ENCODE measurements around the gene TAGLN2.
"Not testable (repeated sequence)": the region's sequence is repeated elsewhere in the genome, so short reads cannot be mapped to it uniquely, and the experiment has no call there.

Gene TAGLN2

DNA sequence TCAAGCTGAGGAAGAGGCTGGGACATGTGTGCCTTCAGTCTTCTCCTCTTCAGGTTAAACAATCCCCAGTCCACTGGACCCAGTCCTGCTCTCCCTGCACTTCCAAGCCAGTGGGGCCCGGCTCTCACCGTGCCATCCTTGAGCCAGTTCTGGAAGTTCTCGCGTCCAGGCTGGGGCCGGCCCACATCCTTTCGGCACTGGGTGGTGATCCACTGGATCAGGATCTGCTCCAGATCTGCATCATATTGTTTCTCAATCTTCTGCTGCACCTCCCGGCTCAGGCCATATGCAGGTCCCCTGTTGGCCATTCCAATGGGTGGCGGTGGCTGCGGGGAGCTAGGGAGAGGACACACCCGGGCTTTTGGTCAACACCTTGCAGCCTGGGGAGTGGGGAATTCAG lies 5.1 kb downstream of the TAGLN2 start:
- DNase-seq = no peak

DNA sequence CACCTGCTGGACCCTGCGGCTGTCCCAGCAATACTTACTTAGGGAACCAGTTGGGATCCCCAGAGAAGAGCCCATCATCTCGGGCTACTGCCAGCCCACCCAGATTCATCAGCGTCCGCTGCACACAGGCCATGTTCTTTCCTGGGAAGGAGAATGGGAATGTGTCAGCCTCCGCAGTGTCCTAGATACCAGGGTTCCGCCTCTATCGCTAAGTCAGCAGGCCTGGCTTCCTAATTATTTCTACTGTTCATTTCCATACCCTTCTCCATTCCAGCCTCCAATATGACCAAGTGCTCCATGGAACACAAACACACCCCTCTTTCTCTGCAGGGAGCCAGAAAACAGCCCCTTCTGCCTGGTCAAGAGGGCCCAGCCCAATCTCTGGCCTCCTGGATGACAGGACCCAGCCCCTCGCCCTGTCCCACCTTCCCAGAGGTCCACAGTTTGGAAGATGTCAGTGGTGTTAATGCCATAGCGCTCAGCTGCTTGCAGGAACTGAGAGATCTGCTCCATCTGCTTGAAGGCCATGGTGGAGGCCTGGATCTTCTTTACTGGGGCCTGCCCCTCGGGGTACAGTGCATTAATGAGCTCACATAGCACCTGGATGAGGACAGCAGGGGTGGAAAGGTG lies 6.0 kb downstream of the TAGLN2 start:
- DNase-seq = no peak

DNA sequence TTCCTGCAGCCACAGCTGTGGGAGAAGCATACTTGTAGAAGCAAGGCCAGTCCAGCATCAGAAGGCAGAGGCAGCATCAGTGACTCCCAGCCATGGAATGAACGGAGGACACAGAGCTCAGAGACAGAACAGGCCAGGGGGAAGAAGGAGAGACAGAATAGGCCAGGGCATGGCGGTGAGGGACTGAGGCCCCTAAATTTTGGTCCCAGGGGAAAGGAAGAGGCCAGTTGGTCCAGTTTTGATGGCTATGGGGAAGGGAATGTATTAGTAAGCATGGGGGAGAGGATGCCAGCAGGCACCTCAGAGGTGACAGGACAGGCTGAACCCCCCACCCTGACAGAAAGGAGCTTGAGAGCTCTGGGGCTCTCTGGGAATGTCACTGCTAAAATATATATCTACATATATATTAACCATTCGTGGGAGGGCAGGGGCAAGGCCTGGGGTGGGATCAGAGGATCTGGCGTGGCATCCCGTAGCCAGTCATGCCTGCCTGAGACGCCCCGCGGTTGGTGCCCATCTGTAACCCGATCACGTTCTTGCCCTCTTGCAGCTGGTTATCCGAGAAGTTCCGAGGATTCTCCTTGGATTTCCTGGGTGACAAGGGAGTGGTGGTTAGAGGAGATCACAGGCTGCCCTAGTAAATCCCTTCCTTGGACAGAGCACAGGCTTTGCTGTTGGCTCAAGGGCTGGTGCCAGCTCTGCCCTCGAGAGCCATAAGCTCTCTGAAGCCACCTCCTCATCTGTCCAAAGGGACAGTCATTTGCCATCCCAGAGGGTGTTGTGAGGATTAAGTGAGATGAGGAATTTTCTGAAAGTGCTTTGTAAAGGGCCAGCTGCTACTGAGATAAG lies 6.7 kb downstream of the TAGLN2 start:
- no peak for DNase-seq

DNA sequence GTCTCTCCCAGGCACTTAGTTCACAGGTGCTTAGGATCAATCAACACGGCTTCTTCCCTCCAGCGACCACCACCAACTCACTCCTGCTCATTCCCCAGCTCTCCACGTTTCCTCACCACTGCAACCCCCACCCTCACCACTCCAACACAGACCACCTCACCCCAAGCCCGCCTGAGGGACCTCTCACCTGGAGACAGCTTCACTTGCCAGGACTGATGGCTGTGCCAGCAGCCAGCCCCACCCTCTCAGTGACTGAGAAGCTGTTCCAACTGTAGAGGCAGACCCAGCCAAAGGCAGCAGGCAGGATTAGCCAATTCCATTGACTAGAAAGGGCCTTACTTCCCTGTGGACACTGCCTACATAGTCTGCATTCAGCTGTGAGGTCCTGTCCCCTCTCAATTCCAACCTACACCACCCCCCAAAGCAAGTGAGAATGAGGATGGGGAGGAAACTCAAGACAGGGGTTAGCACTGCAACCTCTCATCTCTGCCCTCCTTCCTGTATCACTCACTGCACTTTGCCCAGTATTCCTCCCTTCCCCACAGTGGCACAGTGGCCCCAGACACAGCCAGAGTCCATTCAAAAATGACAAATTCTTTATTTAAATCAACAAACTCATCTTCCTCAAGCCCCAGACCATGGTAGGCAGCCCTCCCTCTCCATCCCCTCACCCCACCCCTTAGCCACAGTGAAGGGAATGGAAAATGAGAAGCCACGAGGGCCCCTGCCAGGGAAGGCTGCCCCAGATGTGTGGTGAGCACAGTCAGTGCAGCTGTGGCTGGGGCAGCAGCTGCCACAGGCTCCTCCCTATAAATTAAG lies 7.6 kb downstream of the TAGLN2 start:
- DNase-seq = peak; percentile 75

DNA sequence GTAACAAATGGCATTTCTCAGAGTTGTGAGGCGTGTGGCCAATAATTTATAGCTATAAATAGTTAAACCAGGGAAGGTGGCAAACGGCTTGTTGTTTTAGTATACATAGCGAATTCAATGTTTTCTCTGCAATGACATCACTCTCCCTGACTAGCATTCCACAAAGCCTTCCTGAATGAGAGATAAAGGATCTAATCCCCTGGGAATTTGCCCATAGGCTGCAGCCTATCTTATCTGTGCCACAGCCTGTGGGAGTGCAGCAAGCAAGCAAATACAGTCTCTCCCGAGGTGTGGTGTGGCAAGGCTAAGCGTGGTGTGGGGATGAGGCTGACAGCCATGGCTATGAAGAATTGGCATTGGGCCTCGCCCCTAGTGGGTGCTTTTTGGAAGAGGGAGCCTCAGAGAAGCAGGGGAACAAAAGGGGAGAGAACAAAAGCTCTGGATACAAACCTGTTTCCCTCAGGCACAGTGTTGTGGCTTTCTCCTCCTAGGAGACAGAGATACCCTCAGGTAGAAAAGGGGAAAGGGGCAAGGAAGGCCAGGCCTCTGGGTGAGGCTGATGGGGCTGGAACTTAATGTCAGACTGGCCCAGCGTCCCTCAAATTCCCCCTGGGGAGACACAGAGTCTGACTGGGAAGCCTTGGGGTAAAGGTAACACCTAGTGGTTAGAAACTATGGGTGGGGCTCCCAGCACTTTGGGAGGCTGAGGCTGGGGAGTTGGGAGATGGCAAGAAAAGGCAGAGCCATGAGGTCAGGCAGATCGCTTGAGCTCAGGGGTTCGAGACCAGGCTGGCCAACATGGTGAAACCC lies 8.9 kb downstream of the TAGLN2 start:
- DNase-seq = peak; percentile 21

DNA sequence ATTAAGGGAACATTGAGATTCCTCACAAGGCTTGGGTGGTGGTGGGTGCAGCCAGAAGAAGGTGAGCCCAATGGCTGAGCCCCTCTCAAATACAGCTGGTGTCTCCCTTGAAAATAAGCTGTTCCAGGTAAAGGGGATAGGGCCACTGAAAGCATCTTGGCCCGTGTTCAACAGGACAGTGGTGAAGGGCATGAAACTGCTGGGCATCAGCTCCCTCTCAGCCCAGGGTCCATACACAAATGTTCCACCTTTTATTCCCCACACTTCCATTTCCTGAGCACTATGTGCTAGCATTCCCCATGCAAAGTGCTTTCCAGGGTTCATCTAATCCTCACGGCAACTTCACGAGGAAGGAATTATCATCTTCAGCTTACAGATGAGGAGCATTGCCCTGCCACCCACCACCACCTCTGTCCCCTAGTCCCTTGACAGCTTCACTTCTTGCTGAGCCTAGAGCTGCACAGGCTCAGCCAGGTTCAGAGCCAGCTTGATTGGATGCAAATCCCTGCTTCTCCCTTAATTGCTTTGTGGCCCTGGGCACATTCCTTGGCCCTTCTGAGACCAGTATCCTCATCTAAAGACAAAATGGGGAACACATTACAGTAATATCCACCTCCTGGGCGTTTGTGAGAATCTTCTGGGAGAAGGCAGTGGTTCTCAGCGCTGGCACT lies 9.6 kb downstream of the TAGLN2 start:
- DNase-seq = no peak

DNA sequence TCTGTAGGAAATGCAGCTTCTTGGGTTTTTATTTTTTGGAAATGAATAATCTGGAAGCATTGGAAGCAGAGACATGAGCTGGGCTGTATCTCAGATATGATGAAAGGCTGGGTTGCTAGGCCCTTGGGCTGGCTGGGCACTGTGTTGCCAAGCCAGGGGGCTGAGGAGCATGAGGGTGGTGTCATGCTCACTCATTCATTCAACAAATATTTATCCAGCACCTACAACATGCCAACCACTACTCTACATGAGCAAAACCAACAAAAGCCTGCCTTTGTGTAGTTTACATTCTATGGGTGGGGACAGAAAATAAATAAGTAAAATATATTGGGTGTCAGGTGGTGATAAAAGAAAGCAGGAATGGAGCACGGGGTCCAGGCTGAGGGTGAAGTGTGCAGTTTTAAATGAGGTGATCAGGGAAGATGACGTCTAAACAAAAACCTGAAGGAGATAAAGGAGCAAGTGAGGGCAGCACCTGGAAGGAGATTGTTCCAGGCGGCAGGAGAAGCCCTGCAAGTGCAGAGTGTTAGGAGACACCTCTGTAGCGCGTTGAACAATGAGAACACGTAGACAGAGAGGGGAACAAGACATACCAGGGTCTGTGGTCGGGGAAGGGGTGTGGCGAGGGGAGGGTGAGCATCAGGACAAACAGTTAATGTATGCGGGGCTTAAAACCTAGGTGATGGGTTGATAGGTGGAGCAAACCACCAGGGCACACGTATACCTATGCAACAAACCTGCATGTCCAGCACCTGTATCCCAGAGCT lies 10.9 kb downstream of the TAGLN2 start:
- no peak for DNase-seq

DNA sequence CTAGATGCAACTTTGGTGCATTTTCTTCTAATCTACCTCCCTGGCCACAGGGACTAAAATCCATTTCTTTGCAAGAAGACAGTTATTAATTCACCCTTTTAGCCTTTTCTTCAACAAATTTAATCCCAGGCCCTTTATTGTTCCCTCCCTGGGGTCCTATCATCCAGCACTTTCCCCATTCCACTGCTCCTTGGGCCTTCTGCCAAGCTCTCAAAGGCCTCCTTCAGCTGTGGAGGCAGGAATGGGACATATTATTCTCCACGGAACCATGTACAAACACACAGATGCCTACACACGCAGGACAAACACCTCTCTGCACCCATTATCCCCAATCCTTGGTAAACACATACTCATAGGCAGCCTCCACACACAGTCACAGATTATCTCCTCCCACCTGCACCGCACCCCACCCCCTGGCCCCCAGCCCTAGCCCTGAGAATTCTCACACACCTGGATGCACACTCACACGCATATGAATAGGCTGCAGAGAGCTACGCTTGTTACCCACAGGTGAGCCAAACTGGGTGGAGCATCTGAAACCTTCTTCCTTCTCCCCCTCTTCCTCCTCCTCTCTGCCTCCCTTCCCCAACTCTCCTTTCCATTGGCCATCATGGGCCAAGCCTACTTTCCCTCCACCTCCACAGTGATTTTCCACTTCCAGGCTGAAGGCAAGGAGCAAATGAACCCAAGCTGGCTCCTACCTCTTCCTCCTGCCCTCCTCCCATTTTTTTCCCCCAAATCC lies 11.7 kb downstream of the TAGLN2 start:
- DNase-seq = no peak

DNA sequence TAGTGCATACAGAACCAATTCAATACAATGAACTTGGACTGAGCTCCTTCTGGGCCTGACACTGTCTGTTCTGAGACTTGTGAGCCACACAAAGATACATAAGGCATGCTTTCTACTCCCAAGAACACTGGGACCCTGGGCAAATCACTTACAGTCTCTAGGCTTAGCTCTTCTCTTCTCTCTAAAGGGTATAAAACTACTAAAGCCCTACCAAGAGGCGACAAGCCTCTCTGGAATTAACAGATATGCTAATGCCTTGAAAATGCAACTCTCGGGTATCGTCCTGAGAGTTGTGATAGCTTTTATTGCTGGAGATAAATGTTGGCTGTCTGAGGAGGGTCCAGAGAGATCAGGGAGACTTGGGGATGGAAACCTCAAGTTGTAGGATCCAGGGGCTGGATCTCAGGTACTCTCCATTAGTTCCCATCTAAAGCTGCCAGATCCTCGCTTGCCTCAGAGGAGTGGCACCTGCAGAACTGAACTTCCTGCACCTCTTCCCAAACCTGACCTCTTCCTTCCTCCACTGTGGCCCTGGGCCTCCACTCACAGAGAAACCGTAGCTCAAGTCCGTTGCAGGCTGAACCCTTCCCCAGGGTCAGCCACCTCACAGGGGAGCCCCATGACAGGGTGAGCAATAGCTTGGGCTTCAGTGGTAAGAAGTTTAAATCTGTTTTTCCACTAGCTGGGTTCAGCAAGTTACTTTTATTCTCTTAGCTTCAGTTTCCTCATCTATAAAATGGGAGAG lies 13.8 kb downstream of the TAGLN2 start:
- DNase-seq = no peak

DNA sequence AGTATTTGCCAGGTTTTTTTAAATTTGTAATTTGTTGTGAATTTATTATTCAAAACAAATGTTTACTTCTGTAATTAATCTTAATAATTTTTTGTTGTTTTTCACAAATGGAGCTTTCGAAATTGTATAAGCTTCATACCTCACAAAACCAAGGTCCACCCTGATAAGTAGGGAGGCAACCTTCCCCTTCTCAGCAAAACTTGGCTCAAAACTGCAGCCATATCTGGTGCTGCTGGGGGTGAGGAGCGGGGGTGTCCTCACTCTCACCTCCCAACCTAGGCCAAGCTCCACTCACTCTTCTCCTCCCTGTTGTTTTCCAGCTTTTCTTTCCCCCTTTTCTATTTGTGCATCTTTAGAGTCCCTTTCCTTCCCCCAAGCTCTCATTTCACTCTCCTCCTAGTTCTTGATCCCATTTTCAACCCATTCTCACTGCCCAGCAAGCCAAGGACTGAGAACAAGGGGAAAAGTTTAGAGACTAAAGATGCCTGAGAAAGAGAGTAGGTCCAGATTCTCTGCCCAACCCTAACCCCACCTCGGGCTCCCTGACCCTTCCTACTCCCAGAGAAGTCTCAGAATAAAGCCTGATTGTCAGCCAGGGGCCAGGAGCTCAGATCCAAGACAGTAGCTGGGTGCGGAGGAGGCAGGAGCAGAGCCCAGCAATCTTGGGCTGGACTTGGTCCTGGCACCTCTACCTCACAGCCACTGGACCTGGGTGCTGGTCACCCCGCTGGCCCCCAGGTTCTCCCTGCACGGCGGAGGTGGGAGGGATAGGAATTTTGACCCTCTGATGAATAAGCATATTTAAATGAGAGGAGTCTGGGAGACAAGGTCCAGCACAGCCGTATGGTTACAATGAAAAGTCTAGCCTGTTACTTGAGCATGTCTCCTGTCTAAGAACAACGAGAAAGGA lies 17.0 kb downstream of the TAGLN2 start:
- no peak for DNase-seq

DNA sequence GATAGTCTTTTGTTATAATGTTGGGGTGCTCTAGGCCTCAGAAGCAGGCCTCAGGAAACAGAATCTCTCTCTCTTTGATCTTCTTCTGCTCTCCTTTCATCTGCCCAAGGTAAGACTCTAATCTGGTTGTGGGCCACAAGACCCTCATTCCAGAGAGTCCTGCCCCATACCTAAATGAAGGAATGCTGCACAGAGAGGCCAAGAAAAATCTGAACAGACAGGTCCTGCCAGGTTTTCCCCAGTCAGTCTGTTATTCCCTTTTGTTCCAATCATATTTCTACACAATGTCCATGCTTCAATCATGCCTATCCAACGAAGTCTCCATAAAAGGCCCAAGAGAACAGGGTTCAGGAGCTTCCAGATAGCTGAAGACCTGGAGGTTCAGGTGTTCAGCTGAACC lies 18.3 kb downstream of the TAGLN2 start:
- no peak for DNase-seq

DNA sequence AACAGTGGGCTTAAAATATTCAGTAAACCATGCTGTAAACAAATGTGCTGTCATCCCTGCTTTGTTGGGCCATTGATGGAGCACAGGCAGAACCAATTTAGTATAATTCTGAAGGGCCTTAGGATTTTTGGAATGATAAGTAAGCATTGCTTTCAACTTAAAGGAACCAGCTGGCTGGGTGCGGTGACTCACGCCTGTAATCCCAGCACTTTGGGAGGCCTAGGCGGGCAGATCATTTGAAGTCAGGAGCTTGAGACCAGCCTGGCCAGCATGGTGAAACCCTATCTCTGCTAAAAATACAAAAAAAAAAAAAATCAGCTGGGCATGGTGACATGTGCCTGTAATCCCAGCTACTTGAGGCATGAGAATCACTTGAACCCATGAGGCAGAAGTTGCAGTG lies 21.3 kb downstream of the TAGLN2 start:
- DNase-seq = not testable (repeated sequence)

DNA sequence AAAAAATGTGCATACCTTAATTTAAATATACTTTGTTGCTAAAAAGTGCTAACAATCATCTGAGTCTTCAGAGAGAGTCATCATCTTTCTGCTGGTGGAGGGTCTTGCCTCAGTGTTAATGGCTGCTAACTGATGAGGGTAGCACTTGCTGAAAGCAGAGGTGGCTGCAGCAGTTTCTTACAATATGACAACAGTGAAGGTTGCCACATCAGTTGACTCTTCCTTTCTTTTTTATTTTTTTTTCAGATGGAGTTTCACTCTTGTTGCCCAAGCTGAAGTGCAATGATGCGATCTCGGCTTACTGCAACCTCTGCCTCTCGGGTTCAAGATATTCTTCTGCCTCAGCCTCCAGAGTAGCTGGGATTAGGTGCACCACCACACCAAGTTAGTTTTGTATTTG lies 22.8 kb downstream of the TAGLN2 start:
- DNase-seq = no peak

DNA sequence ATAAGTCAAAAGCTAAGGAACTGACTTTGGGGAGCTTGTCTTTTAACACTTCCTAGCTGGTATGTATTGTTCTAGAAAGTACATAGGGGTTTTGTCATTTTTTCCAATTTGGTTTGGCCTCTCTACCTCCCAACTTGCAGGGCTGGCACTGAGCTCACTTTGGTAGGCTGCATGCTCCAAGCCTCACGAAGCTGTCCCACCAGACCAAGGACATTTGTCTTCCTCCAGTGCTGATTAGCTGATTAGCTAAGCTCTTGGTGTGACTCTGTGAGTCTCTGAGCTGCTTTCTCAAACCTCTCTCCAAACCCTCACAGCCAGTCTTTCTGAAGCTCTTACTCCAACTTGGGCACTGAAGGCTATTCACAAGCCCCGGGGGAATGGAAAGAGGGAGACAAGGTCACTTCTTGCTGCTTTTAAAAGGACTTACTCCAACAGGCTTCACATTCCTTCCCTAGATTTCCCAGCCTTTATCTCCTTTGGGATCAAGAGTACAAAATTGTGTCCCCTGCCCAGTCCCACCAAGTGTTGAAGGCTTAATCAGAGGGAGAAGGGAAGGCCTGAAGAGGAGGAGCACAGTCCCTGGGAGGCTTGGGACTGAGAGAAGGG lies 24.4 kb downstream of the TAGLN2 start:
- no peak for DNase-seq

DNA sequence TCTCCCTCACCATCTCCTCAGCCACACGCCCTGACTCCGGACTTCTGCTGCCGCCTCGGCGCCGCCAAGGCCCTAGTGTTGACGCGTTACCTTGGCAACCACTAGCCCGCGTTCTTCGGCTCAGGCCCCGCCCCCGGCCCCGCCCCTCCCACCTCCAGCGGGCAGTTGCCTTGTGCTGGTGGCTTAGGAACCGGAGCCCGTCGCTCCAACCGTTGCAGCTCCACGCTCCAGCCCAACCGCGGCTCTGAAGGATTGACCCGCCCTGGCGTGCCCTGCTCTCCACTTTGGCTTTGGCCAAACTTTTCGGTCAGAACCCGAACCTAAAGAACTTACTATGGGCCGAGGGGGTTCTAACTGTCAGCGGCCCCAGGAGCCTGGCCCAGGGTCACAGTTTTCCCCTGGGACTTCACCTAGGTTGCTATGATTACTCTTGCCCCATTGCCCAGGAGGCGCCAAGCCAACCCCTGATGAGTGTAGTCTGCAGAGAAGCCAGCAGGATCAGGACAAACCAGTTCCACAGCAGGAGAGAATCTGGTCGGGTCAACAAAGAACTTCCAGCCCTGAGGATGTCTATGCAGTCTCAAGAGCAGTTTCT lies 25.1 kb downstream of the TAGLN2 start, which contains the start of gene CFAP45:
CFAP45 (minus strand) TSS at position 80 of the 595 bp plus-strand sequence; CDS start at position 13, 67 bp downstream.
- peak; percentile 90 for DNase-seq

DNA sequence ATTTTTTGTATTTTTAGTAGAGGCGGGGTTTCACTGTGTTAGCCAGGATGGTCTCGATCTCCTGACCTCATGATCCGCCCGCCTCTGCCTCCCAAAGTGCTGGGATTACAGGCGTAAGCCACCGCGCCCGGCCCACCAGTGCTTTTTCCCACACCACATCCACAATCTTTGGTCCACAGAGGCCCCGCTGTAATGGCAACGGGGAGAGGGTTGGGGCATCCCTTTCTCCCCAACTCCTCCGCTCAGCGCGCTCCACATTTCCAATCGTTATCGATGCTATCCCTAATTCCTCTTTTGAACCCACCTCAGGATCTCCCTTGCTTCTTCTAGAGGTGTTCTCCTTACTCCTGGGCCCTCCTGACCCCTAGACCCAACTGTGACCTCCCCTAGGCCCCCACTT lies 25.7 kb downstream of the TAGLN2 start:
- DNase-seq = not testable (repeated sequence)

DNA sequence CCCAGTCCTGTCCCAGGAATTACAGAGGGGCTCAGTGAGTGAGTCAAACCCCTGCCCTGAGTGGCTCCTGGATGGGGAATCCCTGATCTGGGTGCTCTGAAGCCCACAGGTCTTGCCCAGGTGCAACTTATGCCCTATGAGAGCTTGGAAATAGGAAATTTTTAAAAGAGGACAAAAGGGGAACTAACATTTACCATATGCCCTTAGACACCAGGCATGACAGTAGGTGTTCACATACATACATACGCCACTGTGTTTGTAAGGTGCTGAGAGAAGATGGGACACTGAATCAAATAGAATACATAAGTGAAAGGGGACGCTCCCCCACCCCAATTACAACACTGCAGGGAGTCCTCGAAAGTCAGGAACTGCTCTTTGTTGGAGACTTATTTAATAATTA lies 26.8 kb downstream of the TAGLN2 start:
- no peak for DNase-seq

DNA sequence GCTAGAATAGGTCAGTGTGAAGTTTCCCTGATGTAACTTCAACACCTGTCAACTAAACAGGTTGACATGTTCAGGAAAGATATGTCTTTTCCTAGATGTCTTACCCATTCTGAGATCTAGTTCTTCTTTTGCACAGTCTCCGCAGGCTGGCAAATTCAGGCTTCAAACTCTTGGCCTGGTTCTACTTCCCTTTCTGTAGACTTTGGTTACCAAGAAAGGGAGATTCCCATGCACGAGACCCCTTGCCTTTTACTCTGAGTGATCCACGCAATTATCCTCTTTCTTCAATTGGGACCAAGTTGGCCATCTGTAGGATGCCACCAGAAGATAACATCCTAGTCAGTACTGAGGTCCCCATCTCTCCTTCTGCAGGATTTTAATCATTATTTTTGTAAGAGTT lies 27.3 kb downstream of the TAGLN2 start:
- no peak for DNase-seq

Data from femur (tissue), 1 donor.